Tibial artery (tissue), 4 donors: ENCODE data around the gene FHOD3.

Experiments used
- DNase-seq, 2 donors: peaks; one replicate each; pipeline ENCODE4 v3.0.0-alpha.2; 2019
- H3K27ac ChIP-seq, 2 donors: fragments of 200-600 bp; sonication (generic) in 1 of 2; 1 replicate in 1 of 2; 2 replicates in 1 of 2; pipeline ENCODE4 v1.5.1; 2018 to 2019; ENCODE audit warnings: mild to moderate bottlenecking in 1 of 2
- H3K27me3 ChIP-seq, 2 donors: fragments of 200-600 bp; sonication (generic) in 1 of 2; one replicate each; pipeline versions ENCODE4 v1.5.1 to v1.6.0; 2016 to 2019
- H3K36me3 ChIP-seq, 3 donors: fragments of 200-600 bp; sonication (generic) in 2 of 3; one replicate each; pipeline ENCODE4 v1.5.1; 2016 to 2019; ENCODE audit warnings: mild to moderate bottlenecking in 2 of 3
- H3K4me1 ChIP-seq, 4 donors: fragments of 200-600 bp; sonication (generic) in 2 of 4; 1 replicate in 3 of 4; 2 replicates in 1 of 4; pipeline ENCODE4 v1.5.1; 2016 to 2019
- H3K4me3 ChIP-seq, 2 donors: fragments of 200-600 bp; sonication (generic) in 1 of 2; 1 replicate in 1 of 2; 2 replicates in 1 of 2; pipeline ENCODE4 v1.5.1; 2018 to 2019; ENCODE audit warnings: mild to moderate bottlenecking in 2 of 2
- H3K9me3 ChIP-seq, 3 donors: fragments of 200-600 bp; sonication (generic) in 1 of 3; one replicate each; pipeline ENCODE4 v1.5.1; 2016 to 2019
- CTCF ChIP-seq, 2 experiments: fragments of 200-600 bp in 1 of 2; fragments of 450-650 bp in 1 of 2; IDR thresholded peaks; one replicate each; pipeline ENCODE4 v1.5.1; 2017 to 2019; ENCODE audit warnings: antibody characterized with exemption in 2 of 2, mild to moderate bottlenecking in 1 of 2, moderate library complexity in 1 of 2
- intact Hi-C: fragments of 100-400 bp; cut with DNase I; formaldehyde crosslinking; loops from one replicate; pipeline ENCODE4 v1.15.0; 2023; ENCODE audit warnings: low total_unique reads

The FHOD3 gene

GRCh38 chr18:36494160-36494437, 196.6 kb downstream of the FHOD3 start:
- Histone ChIP-seq H3K27me3 (no peaks in the 10 kb centered on the region), H3K36me3 (no peaks in the 10 kb centered on the region), H3K9me3 (no peaks in the 10 kb centered on the region), H3K4me1 (no peaks in the 10 kb centered on the region), H3K27ac (no peak overlapping the region), H3K4me3 (no peak overlapping the region)
- intact Hi-C loops: no loop called here
- no peak for TF ChIP-seq CTCF (IDR thresholded peaks at IDR 0.05)
- no peak for DNase-seq

GRCh38 chr18:36496022-36496421, 198.5 kb downstream of the FHOD3 start:
- no peak overlapping the region for H3K4me3 ChIP-seq
- no peaks in the 10 kb centered on the region for H3K27me3 ChIP-seq
- H3K36me3 ChIP-seq: no peaks in the 10 kb centered on the region
- no peaks in the 10 kb centered on the region for H3K9me3 ChIP-seq
- H3K27ac ChIP-seq: no peak overlapping the region
- DNase-seq: no peak
- H3K4me1 ChIP-seq: peaks cover 0 to 6% (median under 1%) of the 10 kb centered on the region in 4 donors
- no peak for TF ChIP-seq CTCF (IDR thresholded peaks at IDR 0.05)
- intact Hi-C loops: no loop called here

- TF ChIP-seq CTCF (IDR thresholded peaks at IDR 0.05): no peak
- Histone ChIP-seq H3K27me3 (no peaks in the 10 kb centered on the region), H3K36me3 (peaks cover 0 to 4% (median 0%) of the 10 kb centered on the region in 3 donors), H3K27ac (no peak overlapping the region), H3K4me3 (no peak overlapping the region), H3K4me1 (peaks cover 0 to 9% (median 2%) of the 10 kb centered on the region in 4 donors), H3K9me3 (no peaks in the 10 kb centered on the region)
- no peak for DNase-seq
- intact Hi-C loops: no loop called here
Measured at GRCh38 chr18:36499938-36500337, 202.4 kb downstream of the FHOD3 start.

- intact Hi-C loops: no loop called here
- peaks cover 0 to 6% (median 0%) of the 10 kb centered on the region in 3 donors for H3K36me3 ChIP-seq
- no peaks in the 10 kb centered on the region for H3K27me3 ChIP-seq
- no peak overlapping the region for H3K27ac ChIP-seq
- peaks cover 0 to 9% (median 2%) of the 10 kb centered on the region in 4 donors for H3K4me1 ChIP-seq
- TF ChIP-seq CTCF (IDR thresholded peaks at IDR 0.05): no peak
- no peak for DNase-seq
- H3K9me3 ChIP-seq: no peaks in the 10 kb centered on the region
- H3K4me3 ChIP-seq: no peak overlapping the region
Measured at GRCh38 chr18:36501100-36501499, 203.6 kb downstream of the FHOD3 start.

GRCh38 chr18:36503477-36503876, 206.0 kb downstream of the FHOD3 start:
- intact Hi-C loops: no loop called here

More at GRCh38 chr18:36503477-36503876, 206.0 kb downstream of the FHOD3 start:
- Histone ChIP-seq H3K27me3 (no peaks in the 10 kb centered on the region), H3K36me3 (peaks cover 0 to 6% (median 0%) of the 10 kb centered on the region in 3 donors), H3K9me3 (no peaks in the 10 kb centered on the region), H3K4me3 (no peak overlapping the region), H3K4me1 (peaks cover 0 to 9% (median 2%) of the 10 kb centered on the region in 4 donors), H3K27ac (no peak overlapping the region)
- TF ChIP-seq CTCF (IDR thresholded peaks at IDR 0.05): no peak
- no peak for DNase-seq
